ENCODE measurements around the gene ING5.

Gene ING5

DNA sequence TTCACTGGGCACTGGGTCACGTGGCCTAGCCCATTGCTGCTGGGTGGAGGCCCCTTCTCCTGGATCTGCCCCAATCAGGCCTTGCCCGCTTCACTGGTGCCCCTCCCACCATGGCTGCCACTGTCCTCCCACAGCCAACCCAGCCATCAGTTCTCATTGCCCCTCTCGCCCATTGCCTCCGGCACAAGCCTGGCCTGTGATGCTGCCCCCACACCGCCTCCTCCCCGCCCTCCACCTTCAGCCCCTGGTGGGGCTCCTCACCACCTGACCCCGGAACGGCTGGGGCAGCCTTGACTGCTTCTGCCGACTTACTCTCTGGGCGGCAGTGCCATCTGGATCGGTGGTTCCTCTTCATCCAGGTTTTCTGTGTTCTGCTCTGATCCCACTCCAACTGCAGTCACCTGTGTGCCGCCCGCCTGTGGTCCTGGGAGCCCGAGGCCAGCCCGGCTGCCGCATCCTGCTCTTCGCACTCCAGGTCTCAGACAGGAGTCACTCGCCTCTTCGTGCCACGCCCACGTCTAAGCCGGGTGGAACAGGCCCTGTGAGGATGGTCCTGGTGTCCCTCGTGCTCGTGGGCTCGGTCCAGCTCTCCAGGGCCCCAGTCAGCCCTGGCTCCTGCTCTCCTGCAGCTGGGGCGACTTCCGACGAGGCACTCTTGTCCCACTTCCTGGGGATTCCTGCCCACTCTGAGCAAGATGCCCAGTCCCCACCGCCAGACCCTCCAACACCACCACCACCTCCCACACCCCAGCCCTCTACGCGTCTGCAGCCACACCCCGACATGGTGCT lies 46.8 kb downstream of the ING5 start:
- Histone ChIP-seq H3K36me3 (ENCODE audit: low read depth) (peaks cover 18% of the 10 kb centered on the region), H3K4me3 (ENCODE audit: severe bottlenecking) (no peak overlapping the region), H3K4me1 (ENCODE audit: insufficient read depth, poor library complexity, severe bottlenecking) (no peaks in the 10 kb centered on the region), H3K27me3 (ENCODE audit: insufficient read depth, poor library complexity, severe bottlenecking) (no peaks in the 10 kb centered on the region), H3K27ac (ENCODE audit: poor library complexity, severe bottlenecking) (no peak overlapping the region), H3K9me3 (ENCODE audit: severe bottlenecking) (no peaks in the 10 kb centered on the region)
- DNase-seq (ENCODE audit: low spot score): no peak
- no peak for ATAC-seq (ENCODE audit: low read depth)
- TF ChIP-seq, protein P1, sequence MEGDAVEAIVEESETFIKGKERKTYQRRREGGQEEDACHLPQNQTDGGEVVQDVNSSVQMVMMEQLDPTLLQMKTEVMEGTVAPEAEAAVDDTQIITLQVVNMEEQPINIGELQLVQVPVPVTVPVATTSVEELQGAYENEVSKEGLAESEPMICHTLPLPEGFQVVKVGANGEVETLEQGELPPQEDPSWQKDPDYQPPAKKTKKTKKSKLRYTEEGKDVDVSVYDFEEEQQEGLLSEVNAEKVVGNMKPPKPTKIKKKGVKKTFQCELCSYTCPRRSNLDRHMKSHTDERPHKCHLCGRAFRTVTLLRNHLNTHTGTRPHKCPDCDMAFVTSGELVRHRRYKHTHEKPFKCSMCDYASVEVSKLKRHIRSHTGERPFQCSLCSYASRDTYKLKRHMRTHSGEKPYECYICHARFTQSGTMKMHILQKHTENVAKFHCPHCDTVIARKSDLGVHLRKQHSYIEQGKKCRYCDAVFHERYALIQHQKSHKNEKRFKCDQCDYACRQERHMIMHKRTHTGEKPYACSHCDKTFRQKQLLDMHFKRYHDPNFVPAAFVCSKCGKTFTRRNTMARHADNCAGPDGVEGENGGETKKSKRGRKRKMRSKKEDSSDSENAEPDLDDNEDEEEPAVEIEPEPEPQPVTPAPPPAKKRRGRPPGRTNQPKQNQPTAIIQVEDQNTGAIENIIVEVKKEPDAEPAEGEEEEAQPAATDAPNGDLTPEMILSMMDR (IDR thresholded peaks at IDR 0.05; ENCODE audit: poor library complexity, severe bottlenecking): no peak

- no peak overlapping the region for H3K4me3 ChIP-seq (ENCODE audit: severe bottlenecking)
- H3K27ac ChIP-seq (ENCODE audit: poor library complexity, severe bottlenecking): no peak overlapping the region
- H3K27me3 ChIP-seq (ENCODE audit: insufficient read depth, poor library complexity, severe bottlenecking): no peaks in the 10 kb centered on the region
- H3K36me3 ChIP-seq (ENCODE audit: low read depth): peaks cover 10% of the 10 kb centered on the region
- H3K4me1 ChIP-seq (ENCODE audit: insufficient read depth, poor library complexity, severe bottlenecking): no peaks in the 10 kb centered on the region
- no peaks in the 10 kb centered on the region for H3K9me3 ChIP-seq (ENCODE audit: severe bottlenecking)
- TF ChIP-seq, protein P1 (IDR thresholded peaks at IDR 0.05; ENCODE audit: poor library complexity, severe bottlenecking): no peak
- DNase-seq (ENCODE audit: low spot score) (no peak), ATAC-seq (ENCODE audit: low read depth) (no peak)
Observed at GRCh38 chr2:241750076-241750840, 48.4 kb downstream of the ING5 start.

- Histone ChIP-seq H3K4me1 (ENCODE audit: insufficient read depth, poor library complexity, severe bottlenecking) (no peaks in the 10 kb centered on the region), H3K9me3 (ENCODE audit: severe bottlenecking) (no peaks in the 10 kb centered on the region), H3K36me3 (ENCODE audit: low read depth) (peaks cover 12% of the 10 kb centered on the region), H3K27ac (ENCODE audit: poor library complexity, severe bottlenecking) (no peak overlapping the region), H3K4me3 (ENCODE audit: severe bottlenecking) (no peak overlapping the region), H3K27me3 (ENCODE audit: insufficient read depth, poor library complexity, severe bottlenecking) (no peaks in the 10 kb centered on the region)
- DNase-seq (ENCODE audit: low spot score) (no peak), ATAC-seq (ENCODE audit: low read depth) (no peak)
- TF ChIP-seq, protein P1 (IDR thresholded peaks at IDR 0.05; ENCODE audit: poor library complexity, severe bottlenecking): no peak
Observed at GRCh38 chr2:241751152-241751551, 49.3 kb downstream of the ING5 start.

DNA sequence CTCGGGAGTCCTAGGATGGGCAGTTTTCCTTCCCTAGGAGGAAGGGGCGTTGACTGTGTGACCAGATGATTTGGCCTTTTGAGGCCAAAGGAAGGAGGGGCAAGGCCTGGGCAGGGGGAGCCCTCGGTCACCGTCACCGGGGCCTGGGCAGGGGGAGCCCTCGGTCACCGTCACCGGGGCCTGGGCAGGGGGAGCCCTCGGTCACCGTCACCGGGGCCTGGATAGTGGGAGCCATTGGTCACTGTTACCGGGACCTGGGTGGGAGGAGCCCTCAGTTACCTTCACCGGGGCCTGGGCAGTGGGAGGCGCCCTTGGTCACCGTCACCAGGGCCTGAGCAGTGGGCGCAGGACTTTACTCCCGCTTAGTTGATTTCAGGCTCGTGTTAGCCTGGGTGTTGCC lies 49.9 kb downstream of the ING5 start:
- TF ChIP-seq, protein P1 (IDR thresholded peaks at IDR 0.05; ENCODE audit: poor library complexity, severe bottlenecking): no peak
- no peak for DNase-seq (ENCODE audit: low spot score)
- H3K4me3 ChIP-seq (ENCODE audit: severe bottlenecking): no peak overlapping the region
- no peak for ATAC-seq (ENCODE audit: low read depth)
- no peak overlapping the region for H3K27ac ChIP-seq (ENCODE audit: poor library complexity, severe bottlenecking)
- H3K9me3 ChIP-seq (ENCODE audit: severe bottlenecking): no peaks in the 10 kb centered on the region
- H3K36me3 ChIP-seq (ENCODE audit: low read depth): peaks cover 13% of the 10 kb centered on the region
- no peaks in the 10 kb centered on the region for H3K27me3 ChIP-seq (ENCODE audit: insufficient read depth, poor library complexity, severe bottlenecking)
- H3K4me1 ChIP-seq (ENCODE audit: insufficient read depth, poor library complexity, severe bottlenecking): no peaks in the 10 kb centered on the region

Data from RWPE2 (cell line).